Hematopoietic multipotent progenitor cell treated with erythropoietin and hydrocortisone succinate and interleukin-3 and kit ligand, for 4 days (in vitro differentiated cells): Measurements from ENCODE around the gene SLC1A7.

Source experiments
- DNase-seq: peaks from one replicate; pipeline ENCODE4 v3.0.0-alpha.2; 2015

The SLC1A7 gene

DNA sequence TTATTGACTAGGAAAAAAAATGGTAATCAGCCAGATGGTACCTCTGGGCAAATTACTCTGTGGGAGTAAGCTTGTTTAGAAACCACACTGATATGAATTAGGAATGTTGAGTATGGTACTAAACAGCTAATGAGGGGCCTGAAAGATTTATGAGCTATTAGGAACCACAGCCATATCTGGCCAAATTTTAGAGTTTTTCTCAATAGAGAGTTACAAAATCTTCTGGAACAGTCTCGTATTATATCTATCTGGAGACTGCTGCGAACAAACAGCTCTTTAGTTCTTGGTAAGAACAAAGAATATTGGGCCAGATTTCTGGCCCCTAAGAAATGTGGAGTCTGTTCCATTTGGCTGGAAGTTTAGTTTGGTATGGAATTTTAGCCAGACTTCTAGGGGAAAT lies 85.3 kb downstream of the SLC1A7 start:
- DNase-seq: no peak

DNA sequence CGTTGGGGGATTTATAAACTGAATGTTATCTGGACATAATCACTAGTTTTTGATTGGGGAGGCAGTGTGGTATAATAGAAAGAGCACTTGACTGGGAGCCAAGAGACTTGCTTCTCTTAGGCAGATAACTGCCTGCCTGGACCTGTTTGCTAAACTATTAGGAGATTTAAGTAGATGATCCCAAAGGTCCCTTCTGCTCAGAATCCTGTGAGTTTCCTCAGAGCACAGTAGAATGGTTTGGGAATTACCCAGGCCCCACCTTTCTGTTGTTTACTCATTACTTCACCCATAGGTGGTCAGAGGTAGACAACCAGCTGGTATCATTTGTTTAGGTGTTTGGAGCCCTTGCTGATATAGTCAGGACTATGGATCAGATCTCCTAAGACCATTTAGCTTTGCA lies 90.8 kb downstream of the SLC1A7 start:
- DNase-seq: no peak

DNA sequence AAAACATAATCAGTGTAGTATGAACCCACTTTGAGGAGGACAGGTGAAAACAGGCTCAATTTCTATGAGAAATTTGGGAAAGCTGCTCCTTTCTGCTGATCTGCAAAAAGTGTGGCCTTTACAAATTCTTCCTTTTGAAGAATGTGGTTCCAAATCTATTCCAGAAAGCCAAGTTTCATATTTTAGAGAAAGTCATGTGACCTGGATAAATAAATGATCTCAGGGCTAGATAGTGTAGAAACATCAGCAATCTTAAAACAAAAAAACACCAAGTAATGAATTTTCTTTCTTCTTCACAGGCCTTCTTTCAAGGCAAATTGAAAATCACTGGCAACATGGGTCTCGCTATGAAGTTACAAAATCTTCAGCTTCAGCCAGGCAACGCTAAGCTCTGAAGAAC lies 92.1 kb downstream of the SLC1A7 start:
- DNase-seq: no peak

DNA sequence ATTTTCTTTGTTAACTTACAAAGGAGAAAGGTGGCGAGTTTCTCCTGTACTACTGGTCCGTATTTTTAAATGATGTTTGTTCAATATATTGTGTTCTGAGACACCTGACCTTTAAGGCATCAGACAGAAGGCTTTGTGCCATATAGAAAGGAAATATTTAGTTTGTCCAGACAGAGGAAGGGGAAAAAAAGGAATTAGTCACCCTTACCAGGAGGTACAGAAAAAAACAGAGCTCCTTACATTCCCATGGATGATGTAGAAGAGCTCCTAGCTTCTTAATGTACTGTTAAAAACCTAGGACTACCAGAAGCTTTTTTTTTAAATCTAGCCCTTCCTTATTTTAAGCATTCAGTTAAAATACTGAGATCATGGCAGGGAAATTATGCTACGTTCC lies 92.9 kb downstream of the SLC1A7 start:
- no peak for DNase-seq

DNA sequence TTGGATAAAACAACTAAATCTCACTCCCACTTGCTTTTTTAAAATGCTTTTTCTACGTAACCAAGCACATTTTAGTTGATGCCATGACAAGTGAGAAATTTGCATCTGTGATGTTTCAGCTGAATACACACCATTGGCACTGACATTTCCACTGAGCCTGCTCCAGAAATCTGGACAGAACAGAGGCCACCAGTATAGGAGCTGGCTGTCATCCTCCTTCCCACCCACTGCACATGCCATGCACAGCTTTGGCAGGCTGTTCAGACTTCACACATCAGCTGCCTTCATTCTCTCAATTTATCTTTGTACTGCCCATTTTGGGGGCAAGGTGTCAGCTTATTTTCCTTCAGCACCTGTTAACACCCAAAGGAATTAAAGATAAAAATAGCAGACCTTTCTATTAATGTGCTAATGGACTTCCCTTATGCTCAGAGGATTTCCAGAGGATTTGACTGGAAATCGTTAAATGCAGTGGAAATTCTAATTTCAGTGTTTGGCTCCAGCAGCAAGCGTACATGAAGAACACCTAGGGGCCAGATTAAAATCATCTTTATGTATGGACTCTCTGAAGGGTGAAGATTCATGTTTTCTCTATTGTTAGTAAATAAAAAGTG lies 93.4 kb downstream of the SLC1A7 start:
- DNase-seq: no peak

DNA sequence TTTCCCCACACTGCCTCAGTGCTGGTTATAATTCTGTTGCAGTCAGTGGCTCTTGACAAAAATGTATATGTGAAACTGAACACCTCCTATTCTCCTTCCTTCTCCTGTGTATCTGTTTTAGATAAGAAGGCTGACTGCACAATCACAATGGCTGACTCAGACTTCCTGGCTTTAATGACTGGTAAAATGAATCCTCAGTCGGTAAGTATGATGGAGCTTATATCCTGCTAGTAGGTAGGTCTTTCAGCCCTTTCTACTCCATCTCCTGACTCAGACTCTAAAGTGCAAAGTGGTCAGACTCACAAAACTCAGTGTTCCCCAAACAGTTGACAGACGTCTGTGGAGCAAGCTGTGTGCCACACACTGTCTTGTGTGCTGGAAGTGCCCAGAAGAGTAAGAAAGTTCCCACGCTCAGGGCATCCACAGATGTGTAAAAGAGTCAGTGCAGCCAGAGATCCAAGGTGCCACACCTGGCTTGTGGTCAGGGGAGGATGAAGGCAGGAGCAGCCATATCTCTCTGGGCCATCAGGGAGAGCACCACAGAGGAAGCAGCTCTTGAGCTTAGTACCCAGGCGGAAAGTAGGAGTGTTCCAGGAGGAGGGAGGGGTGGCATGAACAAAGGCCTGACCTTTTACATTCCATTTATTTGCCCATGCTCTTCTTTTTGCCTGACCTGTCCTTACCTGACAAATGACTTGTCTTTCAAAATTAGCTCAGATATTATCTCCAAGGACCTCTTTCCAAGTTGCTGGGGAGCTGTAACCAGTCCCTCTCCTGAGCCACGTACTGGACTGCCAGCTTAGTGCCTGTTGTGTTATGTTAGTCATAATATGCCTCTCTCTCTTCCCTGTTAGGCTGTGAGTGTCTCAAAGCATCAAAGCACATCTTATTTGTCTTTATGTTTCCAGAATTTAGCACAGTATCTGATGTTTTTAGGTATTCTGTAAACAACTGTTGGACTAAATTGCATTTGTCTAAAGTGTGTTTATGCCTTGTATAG lies 94.4 kb downstream of the SLC1A7 start:
- DNase-seq: no peak

DNA sequence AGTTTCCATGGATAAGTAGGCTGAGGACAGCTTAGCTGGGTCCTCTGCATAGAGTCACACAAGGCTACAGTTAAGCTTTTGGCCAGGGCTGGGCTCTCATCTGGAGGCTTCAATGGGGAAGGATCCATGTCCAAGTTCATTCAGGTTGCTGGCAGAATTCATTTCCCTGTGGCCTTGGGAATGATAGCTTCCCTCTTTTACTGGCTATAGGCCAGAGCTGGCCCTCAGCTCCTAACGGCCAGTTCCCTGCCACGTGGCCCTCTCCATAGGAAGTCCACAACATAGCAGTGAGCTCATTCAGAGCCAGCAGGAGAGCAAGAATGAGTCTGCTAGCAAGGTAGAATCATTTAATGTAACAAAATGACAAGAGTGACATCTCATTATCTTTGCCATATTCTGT lies 95.5 kb downstream of the SLC1A7 start:
- no peak for DNase-seq

DNA sequence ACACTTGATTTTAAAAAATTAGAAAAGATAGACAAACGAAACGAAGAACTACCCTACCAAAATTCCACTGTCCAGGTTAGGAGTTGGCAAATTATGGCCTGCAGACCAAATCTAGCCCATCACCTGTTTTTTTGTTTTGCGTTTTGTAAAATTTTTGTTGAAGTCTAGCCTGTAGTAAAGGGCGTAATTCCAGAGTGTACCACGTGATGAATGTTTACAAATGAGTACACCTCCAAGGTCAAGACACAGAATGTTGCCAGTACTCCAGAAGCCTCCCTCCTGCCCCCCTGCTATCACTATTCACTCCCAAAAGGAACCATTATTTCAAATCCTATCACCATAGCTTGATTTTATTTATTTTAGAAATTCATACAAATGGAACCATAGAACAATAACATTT lies 97.5 kb downstream of the SLC1A7 start:
- no peak for DNase-seq

DNA sequence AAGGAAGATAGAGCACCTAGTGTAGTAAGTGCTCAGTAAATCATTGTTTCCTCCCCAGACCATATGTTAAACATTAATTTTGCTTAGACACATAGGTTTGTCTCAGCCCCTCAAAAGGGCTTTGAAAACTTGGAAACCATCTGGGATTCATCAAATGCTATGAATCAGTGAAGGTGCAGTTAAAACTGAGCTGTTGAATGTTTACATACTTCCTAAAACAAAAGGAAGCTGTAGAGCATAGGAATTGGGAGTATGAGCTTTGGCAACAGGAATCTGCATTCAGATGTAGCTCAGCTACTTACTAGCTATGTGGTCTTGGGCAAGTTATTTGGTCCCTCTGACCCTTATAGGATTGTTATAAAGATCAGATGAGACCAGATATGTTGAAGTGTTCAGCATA lies 99.2 kb downstream of the SLC1A7 start:
- no peak for DNase-seq

DNA sequence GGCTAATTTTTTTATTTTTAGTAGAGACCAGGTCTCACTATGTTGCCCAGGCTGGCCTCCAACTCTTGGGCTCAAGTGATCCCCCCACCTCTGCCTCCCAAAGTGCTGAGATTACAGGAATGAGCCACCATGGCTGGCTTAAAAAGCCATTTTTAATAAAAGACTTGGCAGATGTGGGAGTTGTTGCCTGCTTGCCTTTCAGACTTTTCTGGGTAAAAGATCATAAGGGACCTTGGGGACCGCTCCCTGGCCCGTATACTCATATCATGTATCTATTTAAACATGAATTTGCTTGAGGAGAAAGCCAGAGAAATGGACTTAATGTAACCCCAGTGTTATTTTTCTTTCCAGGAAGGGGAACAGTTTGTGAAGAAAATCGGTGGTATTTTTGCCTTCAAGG lies 103.9 kb downstream of the SLC1A7 start:
- no peak for DNase-seq
